SK-N-SH treated with all-trans-retinoic acid at 6 μM for 48 hours (cell line): ENCODE measurements around the gene DHRS12.

Experiments
- BACH2 ChIP-seq: fragments of 250-450 bp; sonication (Bioruptor Pico); IDR thresholded peaks from 2 replicates; pipeline ENCODE4 v1.9.0; 2021; ENCODE audit warnings: mild to moderate bottlenecking, borderline replicate concordance
- ESRRG ChIP-seq: fragments of 250-450 bp; sonication (Bioruptor Pico); IDR thresholded peaks from 2 replicates; pipeline ENCODE4 v1.6.1; 2021; ENCODE audit warnings: mild to moderate bottlenecking
- RARB ChIP-seq: fragments of 250-450 bp; sonication (Bioruptor Pico); IDR thresholded peaks from 2 replicates; pipeline ENCODE4 v1.8.0; 2021; ENCODE audit warnings: mild to moderate bottlenecking, moderate library complexity
- TCF4 ChIP-seq: fragments of 250-450 bp; sonication (Bioruptor Pico); IDR thresholded peaks from 2 replicates; pipeline ENCODE4 v1.8.0; 2021; ENCODE audit warnings: mild to moderate bottlenecking, moderate library complexity, borderline replicate concordance
- TF ChIP-seq, protein P1 (sequence below): fragments of 250-450 bp; sonication (Bioruptor Pico); IDR thresholded peaks from 2 replicates; pipeline ENCODE4 v1.5.0; 2020; ENCODE audit warnings: mild to moderate bottlenecking, moderate library complexity

DNA sequence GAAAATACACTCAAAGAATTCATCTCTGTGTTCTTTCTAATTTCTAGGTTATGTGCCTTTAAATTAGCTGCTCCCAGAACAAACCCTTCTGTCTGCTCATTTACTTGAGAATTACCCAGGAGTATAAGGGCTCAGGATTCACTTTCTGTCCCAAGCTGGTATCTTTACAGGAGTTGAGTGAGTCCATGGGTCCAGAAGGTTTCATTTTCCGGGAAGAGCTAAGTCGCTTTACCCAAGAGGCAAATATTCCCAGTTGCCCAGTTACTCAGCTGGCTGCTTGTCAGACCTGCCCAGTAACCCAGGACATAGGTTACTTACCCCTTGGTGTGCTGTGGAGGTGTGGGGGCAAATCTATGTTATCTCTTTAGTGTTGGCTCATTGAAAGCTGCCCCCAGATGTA is 47.3 kb downstream of the DHRS12 start:
- TF ChIP-seq BACH2 (no peak), RARB (no peak), TCF4 (CRISPR knock-in tag) (no peak), ESRRG (no peak)
- TF ChIP-seq, protein P1, sequence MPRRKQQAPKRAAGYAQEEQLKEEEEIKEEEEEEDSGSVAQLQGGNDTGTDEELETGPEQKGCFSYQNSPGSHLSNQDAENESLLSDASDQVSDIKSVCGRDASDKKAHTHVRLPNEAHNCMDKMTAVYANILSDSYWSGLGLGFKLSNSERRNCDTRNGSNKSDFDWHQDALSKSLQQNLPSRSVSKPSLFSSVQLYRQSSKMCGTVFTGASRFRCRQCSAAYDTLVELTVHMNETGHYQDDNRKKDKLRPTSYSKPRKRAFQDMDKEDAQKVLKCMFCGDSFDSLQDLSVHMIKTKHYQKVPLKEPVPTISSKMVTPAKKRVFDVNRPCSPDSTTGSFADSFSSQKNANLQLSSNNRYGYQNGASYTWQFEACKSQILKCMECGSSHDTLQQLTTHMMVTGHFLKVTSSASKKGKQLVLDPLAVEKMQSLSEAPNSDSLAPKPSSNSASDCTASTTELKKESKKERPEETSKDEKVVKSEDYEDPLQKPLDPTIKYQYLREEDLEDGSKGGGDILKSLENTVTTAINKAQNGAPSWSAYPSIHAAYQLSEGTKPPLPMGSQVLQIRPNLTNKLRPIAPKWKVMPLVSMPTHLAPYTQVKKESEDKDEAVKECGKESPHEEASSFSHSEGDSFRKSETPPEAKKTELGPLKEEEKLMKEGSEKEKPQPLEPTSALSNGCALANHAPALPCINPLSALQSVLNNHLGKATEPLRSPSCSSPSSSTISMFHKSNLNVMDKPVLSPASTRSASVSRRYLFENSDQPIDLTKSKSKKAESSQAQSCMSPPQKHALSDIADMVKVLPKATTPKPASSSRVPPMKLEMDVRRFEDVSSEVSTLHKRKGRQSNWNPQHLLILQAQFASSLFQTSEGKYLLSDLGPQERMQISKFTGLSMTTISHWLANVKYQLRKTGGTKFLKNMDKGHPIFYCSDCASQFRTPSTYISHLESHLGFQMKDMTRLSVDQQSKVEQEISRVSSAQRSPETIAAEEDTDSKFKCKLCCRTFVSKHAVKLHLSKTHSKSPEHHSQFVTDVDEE (CRISPR knock-in tag): no peak
